Caco-2 (cell line): ENCODE measurements around the gene WNK2. TPM values are rescaled to one million over a fixed set of nuclear protein-coding genes. Genes with fewer than 3 reads are reported as not detected.

Experiments
- BruUV-seq: library from RNA; stranded (reverse); fragments of 400-500 nt; replicated peaks from 2 replicates; lab custom pipeline; 2021; lab: Mats Ljungman, UMichigan
- CTCF ChIA-PET: fragments of 300-600 bp; sonication (Branson Sonifier 250); formaldehyde crosslinking; loops from one replicate; lab custom pipeline; 2022; ENCODE audit warnings: antibody characterized with exemption; lab: Charles Lee
- POLR2A ChIA-PET: fragments of 300-600 bp; sonication (Branson Sonifier 250); formaldehyde crosslinking; loops from one replicate; lab custom pipeline; 2022; ENCODE audit warnings: antibody characterized with exemption; lab: Charles Lee
- DNase-seq, 2 experiments: peaks; one replicate each; pipeline versions ENCODE4 v3.0.0 to v3.0.0-alpha.2; 2020 to 2022
- H3K27me3 ChIP-seq: replicated peaks from 2 replicates; pipeline ENCODE4 v1.6.0; 2011; ENCODE audit warnings: low read length; ENCODE audit not compliant: control insufficient read depth, insufficient read depth
- H3K36me3 ChIP-seq: 2 replicates; pipeline ENCODE4 v1.5.1; 2011; ENCODE audit warnings: low read length; ENCODE audit not compliant: control insufficient read depth, insufficient read depth
- H3K4me1 ChIP-seq: fragments of 250-450 bp; sonication (Bioruptor Pico); 2 replicates; pipeline ENCODE4 v1.5.1; 2020; ENCODE audit warnings: mild to moderate bottlenecking
- H3K4me3 ChIP-seq: 2 replicates; pipeline ENCODE4 v1.5.1; 2011; ENCODE audit warnings: low read depth, mild to moderate bottlenecking, control low read depth, low read length
- H3K9me3 ChIP-seq: fragments of 250-450 bp; sonication (Bioruptor Pico); 2 replicates; pipeline ENCODE4 v1.5.1; 2020; ENCODE audit warnings: mild to moderate bottlenecking, moderate library complexity
- H3K27ac Mint-ChIP-seq: one replicate; pipeline ENCODE4 v1.8.0; 2022; ENCODE audit warnings: mixed read lengths; ENCODE audit not compliant: unreplicated experiment
- H3K27me3 Mint-ChIP-seq: one replicate; pipeline ENCODE4 v1.8.0; 2022; ENCODE audit warnings: mixed read lengths; ENCODE audit not compliant: insufficient read depth, unreplicated experiment
- H3K36me3 Mint-ChIP-seq: one replicate; pipeline ENCODE4 v1.8.0; 2022; ENCODE audit warnings: mild to moderate bottlenecking, mixed read lengths; ENCODE audit not compliant: insufficient read depth, unreplicated experiment
- H3K4me1 Mint-ChIP-seq: one replicate; pipeline ENCODE4 v1.8.0; 2022; ENCODE audit warnings: low read depth, mixed read lengths; ENCODE audit not compliant: unreplicated experiment
- H3K4me3 Mint-ChIP-seq: one replicate; pipeline ENCODE4 v1.8.0; 2022; ENCODE audit warnings: mild to moderate bottlenecking, moderate library complexity, mixed read lengths; ENCODE audit not compliant: unreplicated experiment
- H3K9me3 Mint-ChIP-seq: one replicate; pipeline ENCODE4 v1.8.0; 2022; ENCODE audit warnings: mixed read lengths; ENCODE audit not compliant: unreplicated experiment
- CTCF ChIP-seq, 2 experiments: fragments of 200-600 bp in 1 of 2; IDR thresholded peaks; 1 replicate in 1 of 2; 2 replicates in 1 of 2; pipeline versions ENCODE4 v1.5.1 to v1.8.0; 2011 to 2022; ENCODE audit warnings: antibody characterized with exemption in 1 of 2, control low read depth in 1 of 2, inconsistent platforms in 1 of 2, low read depth in 1 of 2, low read length in 1 of 2, mild to moderate bottlenecking in 1 of 2, moderate library complexity in 1 of 2; ENCODE audit not compliant: insufficient read depth in 1 of 2, severe bottlenecking in 1 of 2, unreplicated experiment in 1 of 2
- intact Hi-C: fragments of 100-400 bp; cut with micrococcal nuclease; formaldehyde crosslinking; loops from one replicate; pipeline ENCODE4 v1.10.0; 2022; ENCODE audit not compliant: unreplicated experiment
- total RNA-seq: library from RNA; stranded (reverse); gene quantifications from 2 replicates; pipeline ENCODE4 v1.2.3, GENCODE V29; 2022

WNK2 gene
- total RNA-seq, 1 experiment from 2014 or later, result 21.7 TPM

GRCh38 chr9:93137362-93137761 is 46.6 kb upstream of the WNK2 start:
- Mint-ChIP-seq H3K4me3 (no peak overlapping the region), H3K9me3 (no peaks in the 10 kb centered on the region), H3K27me3 (no peaks in the 10 kb centered on the region), H3K27ac (no peak overlapping the region), H3K36me3 (peaks cover 6% of the 10 kb centered on the region), H3K4me1 (peaks cover 6% of the 10 kb centered on the region)
- CTCF ChIA-PET, result no interaction called here
- no peak overlapping the region for H3K4me3 ChIP-seq
- no peak for DNase-seq
- no peaks in the 10 kb centered on the region for H3K9me3 ChIP-seq
- H3K4me1 ChIP-seq, result peaks cover 10% of the 10 kb centered on the region; the same call in 1 of the 2 replicates
- TF ChIP-seq CTCF (IDR thresholded peaks at IDR 0.05; ENCODE audit: insufficient read depth in 1 of 2, low read depth in 1 of 2, low read length in 1 of 2, severe bottlenecking in 1 of 2, unreplicated experiment in 1 of 2), result no peak
- no TSS peak for BruUV-seq
- no peaks in the 10 kb centered on the region for H3K27me3 ChIP-seq
- POLR2A ChIA-PET, result no interaction called here
- no peaks in the 10 kb centered on the region for H3K36me3 ChIP-seq
- intact Hi-C loops, result no loop called here

GRCh38 chr9:93138171-93138764 is 45.7 kb upstream of the WNK2 start:
- Mint-ChIP-seq H3K9me3 (no peaks in the 10 kb centered on the region), H3K36me3 (peaks cover 6% of the 10 kb centered on the region), H3K27ac (no peak overlapping the region), H3K27me3 (no peaks in the 10 kb centered on the region), H3K4me3 (no peak overlapping the region), H3K4me1 (no peaks in the 10 kb centered on the region)
- POLR2A ChIA-PET, result no interaction called here
- no peaks in the 10 kb centered on the region for H3K36me3 ChIP-seq
- intact Hi-C loops, result no loop called here
- H3K4me3 ChIP-seq, result no peak overlapping the region
- no peaks in the 10 kb centered on the region for H3K27me3 ChIP-seq
- BruUV-seq, result no TSS peak
- no peak for TF ChIP-seq CTCF (IDR thresholded peaks at IDR 0.05; ENCODE audit: insufficient read depth in 1 of 2, low read depth in 1 of 2, low read length in 1 of 2, severe bottlenecking in 1 of 2, unreplicated experiment in 1 of 2)
- H3K9me3 ChIP-seq, result no peaks in the 10 kb centered on the region
- H3K4me1 ChIP-seq, result 0 out of 2 replicates have a peak, but pooled peaks cover 4% of the 10 kb centered on the region
- no peak for DNase-seq
- CTCF ChIA-PET, result no interaction called here

GRCh38 chr9:93139365-93140182 is 44.4 kb upstream of the WNK2 start:
- H3K4me3 ChIP-seq, result no peak overlapping the region
- H3K36me3 ChIP-seq, result no peaks in the 10 kb centered on the region
- no peak for TF ChIP-seq CTCF (IDR thresholded peaks at IDR 0.05; ENCODE audit: insufficient read depth in 1 of 2, low read depth in 1 of 2, low read length in 1 of 2, severe bottlenecking in 1 of 2, unreplicated experiment in 1 of 2)
- H3K4me1 Mint-ChIP-seq, result no peaks in the 10 kb centered on the region
- no peaks in the 10 kb centered on the region for H3K27me3 Mint-ChIP-seq
- DNase-seq, result no peak
- H3K27me3 ChIP-seq, result no peaks in the 10 kb centered on the region
- no TSS peak for BruUV-seq
- intact Hi-C loops, result no loop called here
- no peak overlapping the region for H3K27ac Mint-ChIP-seq
- ChIA-PET POLR2A (no interaction called here), CTCF (no interaction called here)
- H3K9me3 Mint-ChIP-seq, result no peaks in the 10 kb centered on the region
- H3K9me3 ChIP-seq, result no peaks in the 10 kb centered on the region
- no peaks in the 10 kb centered on the region for H3K36me3 Mint-ChIP-seq
- H3K4me3 Mint-ChIP-seq, result no peak overlapping the region
- H3K4me1 ChIP-seq, result 0 out of 2 replicates have a peak, but pooled peaks cover 4% of the 10 kb centered on the region
